ENCODE results near the gene ORMDL3.
A peak's percentile ranks its signal among the peaks of the same experiment; 100 is the strongest.

Gene ORMDL3

GRCh38 chr17:39925282-39926134, 1.9 kb downstream of the ORMDL3 start:
- no peak for DNase-seq (ENCODE audit: extremely low read depth, low read depth)
- peak overlapping the region; percentile 81 for H3K4me3 ChIP-seq (replicated peaks; ENCODE audit: low read depth, low read length)

GRCh38 chr17:39924691-39925055, 2.7 kb downstream of the ORMDL3 start:
- DNase-seq (ENCODE audit: extremely low read depth, low read depth): no peak
- TF ChIP-seq CTCF (IDR thresholded peaks at IDR 0.05; ENCODE audit: low read depth, low read length, missing control alignments): no peak
- H3K4me3 ChIP-seq (replicated peaks; ENCODE audit: low read depth, low read length): no peak overlapping the region

More at GRCh38 chr17:39925282-39926134, 1.9 kb downstream of the ORMDL3 start:
- TF ChIP-seq CTCF (IDR thresholded peaks at IDR 0.05; ENCODE audit: low read depth, low read length, missing control alignments): no peak

GRCh38 chr17:39923836-39924690, 3.3 kb downstream of the ORMDL3 start:
- H3K4me3 ChIP-seq (replicated peaks; ENCODE audit: low read depth, low read length): no peak overlapping the region
- no peak for TF ChIP-seq CTCF (IDR thresholded peaks at IDR 0.05; ENCODE audit: low read depth, low read length, missing control alignments)
- no peak for DNase-seq (ENCODE audit: extremely low read depth, low read depth)

- no peak for DNase-seq (ENCODE audit: extremely low read depth, low read depth)
- TF ChIP-seq CTCF (IDR thresholded peaks at IDR 0.05; ENCODE audit: low read depth, low read length, missing control alignments): no peak
- no peak overlapping the region for H3K4me3 ChIP-seq (replicated peaks; ENCODE audit: low read depth, low read length)
These were observed 4.2 kb downstream of the ORMDL3 start for GRCh38 chr17:39923230-39923629.

- no peak for TF ChIP-seq CTCF (IDR thresholded peaks at IDR 0.05; ENCODE audit: low read depth, low read length, missing control alignments)
- no peak for DNase-seq (ENCODE audit: extremely low read depth, low read depth)
- no peak overlapping the region for H3K4me3 ChIP-seq (replicated peaks; ENCODE audit: low read depth, low read length)
These were observed 5.4 kb downstream of the ORMDL3 start for GRCh38 chr17:39922006-39922405.

- no peak for TF ChIP-seq CTCF (IDR thresholded peaks at IDR 0.05; ENCODE audit: low read depth, low read length, missing control alignments)
- H3K4me3 ChIP-seq (replicated peaks; ENCODE audit: low read depth, low read length): no peak overlapping the region
- no peak for DNase-seq (ENCODE audit: extremely low read depth, low read depth)
These were observed 6.1 kb downstream of the ORMDL3 start for GRCh38 chr17:39921323-39921722.

Measured in HFF-Myc (cell line).